ENCODE data around the gene CD81.

DNA sequence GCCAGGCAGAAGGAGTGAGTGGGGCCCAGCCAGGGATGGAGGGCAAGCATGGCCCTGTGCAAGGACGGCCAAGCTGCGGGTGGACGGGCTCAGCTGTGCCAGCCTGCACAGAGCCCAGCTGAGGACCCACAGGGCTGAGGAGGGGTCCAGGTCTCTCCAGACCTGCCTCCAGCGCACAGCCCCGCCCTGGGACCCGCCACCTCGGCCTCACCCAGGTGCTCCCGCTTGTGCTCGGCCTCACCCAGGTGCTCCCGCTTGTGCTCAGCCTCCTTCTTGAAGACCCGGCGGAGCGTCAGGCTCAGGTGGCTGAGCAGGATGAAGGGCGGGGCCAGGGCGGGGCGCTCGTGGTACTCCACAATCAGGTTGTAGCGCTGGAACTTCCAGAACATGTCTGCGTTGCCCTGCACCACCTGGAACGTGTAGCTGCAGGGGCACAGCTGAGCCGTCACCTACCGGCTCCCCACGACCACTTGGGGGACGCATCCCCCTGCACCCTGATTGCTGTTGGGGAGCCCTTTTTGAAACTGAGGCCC, 29.8 kb downstream of the CD81 start:
- TF ChIP-seq, protein P1, sequence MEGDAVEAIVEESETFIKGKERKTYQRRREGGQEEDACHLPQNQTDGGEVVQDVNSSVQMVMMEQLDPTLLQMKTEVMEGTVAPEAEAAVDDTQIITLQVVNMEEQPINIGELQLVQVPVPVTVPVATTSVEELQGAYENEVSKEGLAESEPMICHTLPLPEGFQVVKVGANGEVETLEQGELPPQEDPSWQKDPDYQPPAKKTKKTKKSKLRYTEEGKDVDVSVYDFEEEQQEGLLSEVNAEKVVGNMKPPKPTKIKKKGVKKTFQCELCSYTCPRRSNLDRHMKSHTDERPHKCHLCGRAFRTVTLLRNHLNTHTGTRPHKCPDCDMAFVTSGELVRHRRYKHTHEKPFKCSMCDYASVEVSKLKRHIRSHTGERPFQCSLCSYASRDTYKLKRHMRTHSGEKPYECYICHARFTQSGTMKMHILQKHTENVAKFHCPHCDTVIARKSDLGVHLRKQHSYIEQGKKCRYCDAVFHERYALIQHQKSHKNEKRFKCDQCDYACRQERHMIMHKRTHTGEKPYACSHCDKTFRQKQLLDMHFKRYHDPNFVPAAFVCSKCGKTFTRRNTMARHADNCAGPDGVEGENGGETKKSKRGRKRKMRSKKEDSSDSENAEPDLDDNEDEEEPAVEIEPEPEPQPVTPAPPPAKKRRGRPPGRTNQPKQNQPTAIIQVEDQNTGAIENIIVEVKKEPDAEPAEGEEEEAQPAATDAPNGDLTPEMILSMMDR (conservative IDR thresholded peaks at IDR 0.05; ENCODE audit: low read length): no peak
- TF ChIP-seq EZH2phosphoT487 (IDR thresholded peaks at IDR 0.05; ENCODE audit: borderline replicate concordance): no peak

All from Loucy (cell line).